Gastroesophageal sphincter (tissue), 4 donors: ENCODE data around the gene SKIDA1. TPM values are rescaled to one million over a fixed set of nuclear protein-coding genes. Genes with fewer than 3 reads are reported as not detected.
A peak's percentile ranks its signal among the peaks of the same experiment; 100 is the strongest.

ENCODE experiments used
- ATAC-seq: fragments of 150-250 bp; one replicate; pipeline ENCODE4 v1.9.1; 2016; ENCODE audit warnings: mild to moderate bottlenecking, moderate library complexity
- H3K27ac ChIP-seq, 4 donors: fragments of 200-600 bp; sonication (generic) in 3 of 4; 1 replicate in 3 of 4; 2 replicates in 1 of 4; pipeline ENCODE4 v1.5.1; 2016 to 2019
- H3K27me3 ChIP-seq: fragments of 200-600 bp; sonication (generic); one replicate; pipeline ENCODE4 v1.5.1; 2019
- H3K36me3 ChIP-seq, 2 donors: fragments of 200-600 bp; sonication (generic); one replicate each; pipeline ENCODE4 v1.5.1; 2019; ENCODE audit warnings: control low read depth in 1 of 2
- H3K4me1 ChIP-seq, 3 donors: fragments of 200-600 bp; sonication (generic); 1 replicate in 2 of 3; 2 replicates in 1 of 3; pipeline ENCODE4 v1.5.1; 2016 to 2019; ENCODE audit warnings: control low read depth in 2 of 3
- H3K4me3 ChIP-seq, 2 donors: fragments of 200-600 bp; sonication (generic); one replicate each; pipeline ENCODE4 v1.5.1; 2019; ENCODE audit warnings: mild to moderate bottlenecking in 1 of 2, moderate library complexity in 1 of 2
- H3K9me3 ChIP-seq, 3 donors: fragments of 200-600 bp; sonication (generic); one replicate each; pipeline ENCODE4 v1.5.1; 2017 to 2019; ENCODE audit warnings: control low read depth in 2 of 3
- CTCF ChIP-seq, 4 experiments: fragments of 200-600 bp in 2 of 4; fragments of 450-650 bp in 2 of 4; sonication (generic) in 1 of 4; IDR thresholded peaks; one replicate each; pipeline ENCODE4 v1.5.1; 2017 to 2019; ENCODE audit warnings: antibody characterized with exemption in 4 of 4, mild to moderate bottlenecking in 2 of 4, moderate library complexity in 2 of 4
- EP300 ChIP-seq: sonication (generic); formaldehyde crosslinking; IDR thresholded peaks from one replicate; pipeline ENCODE4 v1.6.1; 2017; ENCODE audit warnings: antibody characterized with exemption, mild to moderate bottlenecking
- POLR2A ChIP-seq, 2 donors: fragments of 450-650 bp; IDR thresholded peaks; one replicate each; pipeline ENCODE4 v1.6.1; 2017; ENCODE audit warnings: antibody characterized with exemption in 2 of 2, mild to moderate bottlenecking in 2 of 2, moderate library complexity in 1 of 2
- POLR2AphosphoS5 ChIP-seq: sonication (generic); formaldehyde crosslinking; IDR thresholded peaks from one replicate; pipeline ENCODE4 v1.6.1; 2017; ENCODE audit warnings: antibody characterized with exemption
- WGBS, 2 donors: methylation state at CpG; one replicate each; pipeline ENCODE4 v1.1.5; 2018; ENCODE audit warnings: low coverage in 1 of 2; 5-methylcytosine and 5-hydroxymethylcytosine counted together
- total RNA-seq, 4 donors: library from RNA; depleted of rRNA; stranded (reverse); fragments of >200 nt; gene quantifications; one replicate each; pipeline ENCODE4 v1.1.0, GENCODE V29; 2016

Gene SKIDA1
- total RNA-seq, 4 donors from 2014 or later, result 0.74 to 6.5 (median 2.1) TPM

- 62 to 70% methylated on average over 8 of the region's 8 CpGs for WGBS, 2 donors
- Histone ChIP-seq H3K4me1 (peaks cover 0 to 46% (median 3%) of the 10 kb centered on the region in 3 donors), H3K36me3 (no peaks in the 10 kb centered on the region), H3K9me3 (no peaks in the 10 kb centered on the region), H3K27ac (peak overlapping the region; percentile 98 to 100 (median 99)), H3K27me3 (no peaks in the 10 kb centered on the region), H3K4me3 (peak overlapping the region; percentile 59 to 75)
- TF ChIP-seq POLR2A (IDR thresholded peaks at IDR 0.05) (no peak), CTCF (IDR thresholded peaks at IDR 0.05) (no peak), POLR2AphosphoS5 (no peak), EP300 (no peak)
- ATAC-seq, result no peak
Observed at GRCh38 chr10:21528236-21529031, 3.0 kb upstream of the SKIDA1 start.

DNA sequence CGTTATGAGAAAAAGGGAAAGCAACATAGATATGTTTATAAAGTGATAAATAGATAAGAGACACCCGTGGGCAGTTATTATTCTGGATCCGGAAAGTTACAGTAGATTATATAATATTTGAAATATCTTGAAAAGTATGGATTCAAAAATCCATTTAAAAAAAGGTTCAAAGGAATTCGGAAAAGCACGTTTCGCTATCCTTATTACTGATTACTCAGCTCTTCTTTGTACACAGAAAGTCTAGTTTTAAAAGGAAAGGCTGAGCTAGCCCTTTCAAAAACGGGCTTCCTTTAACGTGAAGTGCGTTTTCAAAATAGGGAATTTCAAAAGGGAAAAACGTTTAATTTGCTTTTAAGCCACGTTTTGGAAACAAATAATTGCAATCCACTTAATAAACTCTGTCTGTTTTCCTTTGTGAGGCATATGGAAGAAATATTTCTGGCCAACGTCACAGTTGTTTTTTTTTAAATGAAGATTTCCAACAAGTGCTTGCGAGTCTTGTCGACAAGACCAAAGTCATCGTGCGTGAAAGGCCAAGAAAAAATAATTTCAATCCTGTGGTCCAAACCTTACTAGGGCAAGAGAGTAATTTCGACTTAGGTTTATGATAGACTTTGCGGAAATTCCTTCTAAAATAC, 2.2 kb upstream of the SKIDA1 start:
- no peaks in the 10 kb centered on the region for H3K27me3 ChIP-seq
- peak overlapping the region; percentile 59 to 75 for H3K4me3 ChIP-seq
- no peaks in the 10 kb centered on the region for H3K36me3 ChIP-seq
- 23 to 34% methylated on average over 15 to 18 of the region's 18 CpGs for WGBS, 2 donors
- no peaks in the 10 kb centered on the region for H3K9me3 ChIP-seq
- no peak for ATAC-seq
- peak overlapping the region; percentile 98 to 100 (median 99) for H3K27ac ChIP-seq
- TF ChIP-seq POLR2AphosphoS5 (no peak), POLR2A (IDR thresholded peaks at IDR 0.05) (no peak), EP300 (no peak), CTCF (IDR thresholded peaks at IDR 0.05) (no peak)
- peaks cover 0 to 47% (median 1%) of the 10 kb centered on the region in 3 donors for H3K4me1 ChIP-seq

- no peak for TF ChIP-seq EP300
- TF ChIP-seq POLR2A (IDR thresholded peaks at IDR 0.05), result peak; percentile 39 to 52
- 2 to 3% methylated on average over 6 to 26 of the region's 68 CpGs for WGBS, 2 donors
- Histone ChIP-seq H3K36me3 (no peaks in the 10 kb centered on the region), H3K4me3 (peak overlapping the region; percentile 59 to 75), H3K4me1 (peaks cover 0 to 45% (median 0%) of the 10 kb centered on the region in 3 donors), H3K27me3 (no peaks in the 10 kb centered on the region), H3K27ac (peak overlapping the region; percentile 98 to 100 (median 99)), H3K9me3 (no peaks in the 10 kb centered on the region)
- ATAC-seq, result peak; percentile 64
Observed at GRCh38 chr10:21526860-21527597, 1.5 kb upstream of the SKIDA1 start.

GRCh38 chr10:21526188-21526859, 842 bp upstream of the SKIDA1 start:
- WGBS, 2 donors, result 0 to 3% methylated on average over 13 to 17 of the region's 56 CpGs
- Histone ChIP-seq H3K4me1 (peaks cover 0 to 44% (median 0%) of the 10 kb centered on the region in 3 donors), H3K9me3 (no peaks in the 10 kb centered on the region), H3K36me3 (no peaks in the 10 kb centered on the region), H3K27me3 (no peaks in the 10 kb centered on the region), H3K4me3 (peak overlapping the region; percentile 59 to 75), H3K27ac (peak overlapping the region; percentile 98 to 100 (median 99))
- peak; percentile 66 for ATAC-seq
- peak in 1 of 2 donors; percentile 47 for TF ChIP-seq POLR2A (IDR thresholded peaks at IDR 0.05)
- no peak for TF ChIP-seq EP300
- no peak for TF ChIP-seq POLR2AphosphoS5
- no peak for TF ChIP-seq CTCF (IDR thresholded peaks at IDR 0.05)
